KG1 (cell line): ENCODE measurements around the gene OSBP2.
"Not testable (repeated sequence)": the region's sequence is repeated elsewhere in the genome, so short reads cannot be mapped to it uniquely, and the experiment has no call there.

ENCODE experiments used
- DNase-seq: peaks from one replicate; lab custom pipeline; 2025; lab: John Stamatoyannopoulos, UW

OSBP2 gene

DNA sequence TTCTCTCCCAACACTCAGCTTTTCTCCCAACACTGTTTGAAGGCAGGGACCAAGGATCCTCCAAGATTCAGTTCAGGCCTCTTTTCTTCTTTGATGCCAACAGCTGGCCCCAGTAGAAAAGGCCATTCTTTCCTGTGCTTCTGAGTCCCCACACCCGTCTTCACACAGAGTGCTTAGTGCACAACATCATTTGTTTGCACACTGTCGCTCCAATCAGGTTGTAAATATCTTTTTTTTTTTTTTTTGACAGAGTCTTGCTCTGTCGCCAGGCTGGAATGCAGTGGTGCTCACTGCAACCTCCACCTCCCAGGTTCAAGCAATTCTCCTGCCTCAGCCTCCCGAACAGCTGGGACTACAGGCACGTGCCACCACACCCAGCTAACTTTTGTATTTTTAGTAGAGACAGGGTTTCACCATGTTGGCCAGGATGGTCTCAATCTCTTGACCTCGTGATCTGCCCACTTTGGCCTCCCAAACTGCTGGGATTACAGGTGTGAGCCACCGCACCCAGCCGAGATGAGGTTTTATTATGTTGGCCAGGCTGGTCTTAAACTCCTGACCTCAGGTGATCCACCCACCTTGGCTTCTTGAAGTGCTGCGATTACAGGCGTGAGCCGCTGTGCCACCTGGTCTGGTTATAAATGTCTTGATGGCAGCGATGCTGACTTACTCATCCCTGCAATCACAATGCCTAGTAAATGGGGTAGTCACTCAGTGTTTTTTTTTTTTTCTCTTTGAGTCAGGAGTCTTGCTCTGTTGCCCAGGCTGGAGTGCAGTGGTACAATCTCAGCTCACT is 14.6 kb upstream of the OSBP2 start:
- not testable (repeated sequence) for DNase-seq

DNA sequence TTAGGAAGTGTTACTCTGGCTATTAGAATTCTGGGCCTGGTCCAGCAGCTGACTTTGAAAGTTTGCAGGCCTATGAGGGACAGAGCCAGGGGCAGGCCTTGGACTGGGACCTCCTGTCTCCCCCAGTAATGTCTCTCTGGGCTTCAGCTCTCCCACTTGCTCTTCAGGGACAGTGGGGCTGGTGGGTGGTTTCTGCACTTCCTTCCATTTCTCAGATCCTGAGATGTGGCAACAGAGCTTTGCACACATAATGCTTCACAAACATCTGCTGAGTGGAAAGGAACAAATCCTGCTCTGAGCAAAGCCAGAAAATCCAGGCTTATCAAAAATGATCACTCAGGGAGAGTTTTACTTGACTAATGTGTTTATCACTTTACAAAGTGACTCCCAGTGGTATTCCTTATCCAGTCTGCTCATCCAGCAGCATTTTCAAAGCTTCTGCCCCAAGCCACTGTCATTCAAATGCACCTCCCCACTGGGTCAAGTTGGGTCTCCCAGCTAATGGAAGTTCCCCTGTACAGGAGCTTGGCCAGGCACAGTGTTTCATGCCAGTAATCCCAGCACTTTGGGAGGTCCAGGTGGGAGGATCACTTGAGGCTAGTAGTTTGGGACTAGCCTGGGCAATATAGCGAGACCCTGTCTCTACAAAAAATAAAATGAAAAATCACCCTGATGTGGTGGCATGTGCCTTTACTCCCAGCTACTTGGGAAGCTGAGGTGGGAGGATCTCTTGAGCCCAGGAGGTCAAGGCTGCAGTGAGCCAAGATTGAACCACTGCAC is 13.5 kb upstream of the OSBP2 start:
- DNase-seq = no peak

DNA sequence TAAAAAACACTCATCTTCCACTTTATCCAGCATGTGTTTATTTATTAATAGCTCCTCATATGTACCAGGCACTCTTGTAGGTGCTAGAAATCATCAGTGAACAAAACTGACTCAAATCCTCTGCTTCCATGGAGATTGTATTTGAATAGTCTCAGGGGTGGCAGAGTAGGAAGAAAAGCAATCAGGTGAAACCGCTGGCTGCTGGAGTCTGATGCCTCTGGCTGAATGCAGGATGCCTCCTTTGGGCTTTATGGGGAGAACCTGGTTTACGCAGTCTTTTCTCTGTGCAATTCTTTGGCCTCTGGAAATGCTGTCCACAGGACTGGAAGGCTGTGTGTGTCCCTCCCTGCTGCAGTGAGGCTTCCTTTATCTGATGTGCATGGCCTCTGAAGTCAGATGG is 12.8 kb upstream of the OSBP2 start:
- DNase-seq = no peak

DNA sequence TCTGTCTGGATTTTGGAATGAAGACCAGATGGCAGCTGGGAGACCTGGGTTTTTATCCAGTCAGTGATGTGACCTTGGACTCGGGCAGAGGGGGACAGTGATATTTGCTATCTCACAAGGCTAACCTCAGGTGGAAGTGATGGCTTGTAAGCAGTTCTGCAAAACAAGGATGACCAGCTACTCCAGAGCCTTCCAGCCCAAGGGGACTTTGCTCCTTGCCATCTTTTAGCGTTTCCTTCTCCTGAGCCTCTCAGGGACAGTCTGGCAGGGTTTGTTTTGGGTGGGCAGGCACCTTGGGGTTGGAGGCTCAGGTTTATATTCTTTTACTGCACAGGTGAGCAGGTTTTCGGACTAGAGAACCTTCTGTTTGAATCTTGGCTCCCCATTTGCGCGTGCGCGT is 9.5 kb upstream of the OSBP2 start:
- DNase-seq = no peak

DNA sequence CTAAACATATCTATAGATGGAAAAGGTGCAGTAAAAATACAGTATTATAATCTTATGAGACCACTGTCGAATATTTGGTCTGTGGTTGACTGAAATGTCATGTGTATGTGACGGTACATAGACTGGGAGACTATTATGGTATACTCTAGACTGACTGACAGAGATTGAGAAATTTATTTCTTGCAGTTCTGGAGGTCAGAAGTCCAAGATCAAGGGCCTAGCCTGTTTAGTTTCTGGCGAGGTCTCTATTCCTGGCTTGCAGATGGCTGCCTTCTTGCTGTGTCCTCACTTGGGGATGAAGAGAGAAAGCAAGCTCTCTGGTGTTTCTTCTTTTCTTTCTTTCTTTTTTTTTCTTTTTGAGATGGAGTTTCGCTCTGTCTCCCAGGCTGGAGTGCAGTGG is 7.3 kb upstream of the OSBP2 start:
- no peak for DNase-seq

DNA sequence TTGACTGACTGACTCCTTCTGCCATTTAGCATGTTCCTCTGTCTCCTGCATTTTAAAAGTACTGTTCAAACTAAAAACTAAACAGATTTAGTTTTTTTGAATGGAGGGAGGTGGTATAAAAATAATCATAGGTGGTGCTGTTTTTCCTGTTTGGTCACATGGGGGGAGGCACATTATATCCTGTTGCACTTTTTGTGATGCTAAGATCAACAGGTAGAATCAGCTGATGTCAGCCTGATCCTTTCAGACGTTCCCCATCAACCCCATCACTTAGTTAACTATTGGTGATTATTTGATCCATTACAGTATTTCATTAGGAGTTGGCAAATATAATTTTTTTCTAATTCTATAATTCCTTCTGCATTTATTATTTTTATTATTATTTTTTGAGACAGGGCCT is 5.1 kb upstream of the OSBP2 start:
- DNase-seq = no peak

DNA sequence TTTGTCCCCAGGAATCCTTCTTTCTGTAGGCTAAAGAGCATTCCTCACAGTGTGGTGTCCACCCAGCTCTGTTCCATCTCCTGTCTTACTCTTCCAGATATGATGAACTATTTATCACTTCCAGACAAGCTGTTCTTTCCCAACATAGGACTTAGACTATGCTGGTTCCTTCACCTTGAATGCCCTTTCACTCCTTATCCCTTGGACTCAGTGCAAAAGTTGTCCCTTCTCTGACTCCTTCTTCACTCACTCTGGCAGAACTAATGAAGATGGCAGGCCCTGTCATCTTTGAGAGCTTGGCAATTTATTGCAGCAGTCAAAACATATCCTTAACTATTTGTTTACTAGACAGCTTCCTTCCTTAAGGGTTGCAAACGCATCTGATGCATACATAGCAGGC is 3.5 kb upstream of the OSBP2 start:
- DNase-seq = no peak

DNA sequence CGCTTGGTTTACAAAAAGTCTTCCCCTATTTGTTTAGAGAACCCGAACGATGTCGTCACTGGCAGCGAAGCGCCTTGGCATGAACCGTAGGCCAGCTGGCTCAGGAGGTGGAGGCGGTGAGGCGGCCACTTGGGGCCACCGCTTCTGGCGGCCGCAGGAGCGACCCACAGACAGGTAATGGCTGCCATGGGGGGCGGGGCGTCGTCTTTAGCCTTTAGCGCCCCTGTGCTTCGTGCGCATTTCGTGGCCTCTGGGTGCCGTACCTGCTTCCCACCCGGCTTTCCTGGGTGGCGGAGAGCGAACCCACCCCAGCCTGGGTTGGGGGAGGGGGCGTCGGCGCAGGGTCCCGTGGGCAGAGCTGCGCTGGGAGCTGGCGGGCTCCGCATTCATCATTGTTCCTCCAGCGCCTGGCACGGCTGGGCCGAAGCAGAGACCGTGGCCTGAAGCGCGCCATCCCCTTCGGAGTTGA is 469 bp upstream of the OSBP2 start:
- no peak for DNase-seq

DNA sequence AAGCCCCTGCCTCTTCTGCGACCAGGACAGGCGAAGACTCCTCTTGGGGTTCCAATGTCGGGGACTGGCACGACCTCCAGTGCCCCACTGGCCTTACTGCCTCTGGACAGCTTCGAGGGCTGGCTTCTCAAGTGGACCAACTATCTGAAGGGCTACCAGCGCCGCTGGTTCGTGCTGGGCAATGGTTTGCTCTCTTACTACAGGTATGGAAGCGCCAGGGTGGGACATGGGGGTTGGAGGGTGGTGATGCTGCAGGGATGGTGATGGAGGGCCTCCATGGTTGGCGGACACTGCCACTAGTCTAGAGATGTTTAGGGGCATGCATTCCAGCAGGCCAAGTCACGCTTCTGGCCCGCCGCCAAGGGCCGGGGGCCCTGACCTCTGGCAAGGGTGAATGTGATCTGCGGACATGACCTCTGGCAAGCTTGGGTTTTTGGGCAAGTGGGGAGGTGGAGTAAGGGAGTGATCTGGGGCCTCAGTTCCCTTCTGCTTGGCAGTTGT is 727 bp downstream of the OSBP2 start:
- DNase-seq = no peak

DNA sequence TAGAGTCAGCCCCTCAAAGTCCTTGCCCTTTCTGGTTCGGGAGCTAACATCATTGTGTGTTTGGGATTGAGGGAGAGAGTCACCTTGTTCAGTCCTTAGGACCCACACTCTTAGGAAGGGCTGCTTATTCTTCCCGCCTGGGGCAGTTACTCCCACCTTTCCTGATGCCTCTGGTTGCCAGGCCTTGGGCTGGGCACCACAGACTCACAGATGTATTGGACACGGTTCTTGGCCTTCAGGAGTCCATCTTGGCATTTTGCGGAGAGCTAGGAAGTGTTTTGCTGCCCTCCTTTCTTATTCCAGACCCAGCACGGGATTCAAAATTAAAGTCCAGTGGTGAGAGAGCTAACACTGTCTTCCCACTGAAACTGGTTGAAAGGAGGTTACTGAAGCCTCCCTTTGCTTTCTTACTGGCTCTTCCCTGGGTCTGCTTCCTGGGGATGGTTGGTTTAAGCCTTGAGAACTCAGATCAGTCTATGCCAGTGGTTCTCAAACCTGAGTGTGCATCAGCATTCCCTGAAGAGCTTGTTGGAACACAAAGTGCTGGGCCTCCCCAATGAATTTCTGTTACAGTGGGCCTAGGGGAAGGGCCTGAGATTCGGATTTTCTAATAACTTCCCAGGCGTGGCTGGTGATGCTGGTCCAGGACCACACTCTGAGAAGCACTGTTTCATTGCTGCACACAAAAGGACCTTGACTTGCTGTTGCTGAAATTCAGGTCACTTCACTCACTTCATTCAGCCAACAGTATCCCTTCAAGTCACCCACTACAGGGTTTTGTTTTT is 1.4 kb downstream of the OSBP2 start:
- DNase-seq = no peak

DNA sequence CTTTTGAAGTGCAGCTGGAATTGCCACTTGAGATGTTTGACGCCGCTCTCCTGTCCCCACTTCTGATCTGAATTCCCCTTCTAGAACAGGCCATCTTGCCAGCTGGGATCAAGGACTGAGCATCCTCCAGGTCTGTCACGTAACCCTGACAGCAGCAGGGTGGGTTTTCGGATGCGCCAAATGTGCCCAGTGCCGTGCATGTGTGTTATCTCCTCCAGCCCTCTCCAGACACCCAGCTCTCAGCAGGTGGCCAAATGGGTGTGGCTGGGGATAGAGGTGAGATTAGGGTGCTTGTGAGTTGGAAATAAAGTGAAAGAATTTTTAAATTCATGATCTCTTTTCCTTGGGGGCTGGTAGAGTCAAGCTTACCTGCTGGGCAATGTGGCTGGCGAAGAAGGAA is 3.3 kb downstream of the OSBP2 start:
- DNase-seq = no peak

DNA sequence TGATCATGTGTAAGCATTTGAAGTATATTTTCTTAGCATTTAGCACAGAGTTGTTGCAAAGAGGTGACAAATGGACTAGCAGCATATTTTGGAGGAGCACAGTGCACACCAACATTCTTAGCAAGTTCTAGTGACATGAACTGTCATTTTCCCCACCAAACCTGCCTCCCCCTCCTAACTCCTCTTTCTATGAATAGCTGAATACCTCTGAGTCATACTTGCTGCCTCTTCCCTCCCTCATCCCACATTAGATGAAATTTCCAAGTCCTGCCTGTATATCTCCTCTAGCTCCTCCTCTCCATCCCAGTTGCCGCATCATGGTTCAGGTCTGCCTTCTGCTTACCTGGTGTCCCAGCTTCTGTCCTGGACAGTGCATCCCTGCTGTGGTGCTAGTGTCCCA is 7.2 kb downstream of the OSBP2 start:
- no peak for DNase-seq

DNA sequence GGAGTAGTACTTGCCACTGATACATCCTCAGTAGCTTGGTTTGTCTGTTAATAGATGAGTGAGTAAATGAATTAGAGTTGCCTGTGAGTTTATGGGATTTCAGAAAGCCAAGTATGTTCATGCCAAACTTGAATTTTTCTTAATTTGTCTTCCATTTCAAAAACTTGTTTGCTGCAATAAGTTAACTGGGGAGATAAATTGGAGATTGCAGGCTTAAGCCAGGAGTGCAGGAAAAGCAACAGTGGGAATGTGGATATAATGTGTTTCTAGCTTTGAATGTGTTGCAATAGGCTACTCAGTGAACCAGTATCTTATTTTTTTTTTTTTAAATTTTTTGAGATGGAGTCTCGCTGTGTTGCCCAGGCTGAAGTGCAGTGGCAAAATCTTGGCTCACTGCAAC is 8.2 kb downstream of the OSBP2 start:
- no peak for DNase-seq

DNA sequence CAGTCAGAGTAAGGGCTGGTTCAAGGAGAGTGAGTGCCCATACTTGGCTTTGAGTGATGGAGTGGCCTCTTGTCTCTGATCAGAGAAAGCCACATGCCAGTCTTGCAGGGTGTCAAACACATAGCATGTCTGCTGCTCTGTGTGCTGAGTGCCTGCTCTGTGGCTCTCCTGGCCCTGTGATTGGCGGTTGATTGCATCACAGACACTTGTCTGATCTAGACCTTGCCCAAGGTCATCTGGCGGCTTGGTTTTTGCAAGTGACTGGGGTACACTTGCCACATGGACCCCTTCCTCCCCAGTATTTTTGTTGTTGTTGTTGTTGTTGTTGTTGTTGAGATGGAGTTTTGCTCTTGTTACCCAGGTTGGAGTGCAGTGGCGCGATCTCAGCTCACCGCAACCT is 10.3 kb downstream of the OSBP2 start:
- DNase-seq = no peak

DNA sequence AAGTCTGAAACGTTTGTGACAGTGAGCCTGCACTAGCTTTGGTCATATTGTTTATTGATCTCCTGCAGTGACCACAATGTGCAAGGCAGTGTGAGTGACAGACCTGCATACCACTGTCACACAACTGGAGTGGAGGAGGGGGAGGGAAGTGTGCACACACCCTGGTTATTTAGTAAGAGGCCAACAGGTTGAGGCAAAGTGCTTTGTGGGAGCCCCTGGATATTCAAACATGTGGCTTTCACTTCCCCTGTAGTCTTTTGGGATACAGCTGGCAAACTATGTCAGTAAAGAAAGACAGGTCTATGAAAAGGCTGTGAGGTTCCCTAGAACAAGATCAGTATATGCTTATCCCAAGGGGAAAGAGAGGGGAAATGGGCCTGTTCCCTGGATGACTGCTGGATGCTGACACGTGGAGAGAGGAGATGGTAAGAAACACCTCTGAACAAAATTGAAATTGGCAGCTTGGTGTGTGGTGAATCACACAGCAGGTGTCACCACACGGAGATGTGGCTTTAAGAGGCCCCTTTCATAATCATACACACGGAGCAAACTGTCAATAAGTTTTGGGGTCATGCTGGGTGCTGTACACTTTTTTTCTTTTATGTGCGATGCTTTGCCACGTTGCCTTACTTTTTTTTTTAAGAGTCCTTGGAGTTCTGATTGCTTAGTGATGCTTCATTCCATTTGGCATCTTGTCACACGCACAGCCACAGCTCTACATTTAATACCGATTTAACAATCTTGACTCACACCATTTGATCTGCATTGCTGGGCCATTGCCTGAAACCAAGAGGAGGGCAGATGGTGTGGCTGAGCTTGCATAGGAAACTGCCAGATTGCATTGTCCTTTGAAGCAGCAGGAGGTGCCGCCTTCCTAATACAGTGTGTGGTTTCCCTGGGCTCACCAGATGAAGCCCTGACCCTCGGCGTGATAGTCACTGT is 11.3 kb downstream of the OSBP2 start:
- no peak for DNase-seq

DNA sequence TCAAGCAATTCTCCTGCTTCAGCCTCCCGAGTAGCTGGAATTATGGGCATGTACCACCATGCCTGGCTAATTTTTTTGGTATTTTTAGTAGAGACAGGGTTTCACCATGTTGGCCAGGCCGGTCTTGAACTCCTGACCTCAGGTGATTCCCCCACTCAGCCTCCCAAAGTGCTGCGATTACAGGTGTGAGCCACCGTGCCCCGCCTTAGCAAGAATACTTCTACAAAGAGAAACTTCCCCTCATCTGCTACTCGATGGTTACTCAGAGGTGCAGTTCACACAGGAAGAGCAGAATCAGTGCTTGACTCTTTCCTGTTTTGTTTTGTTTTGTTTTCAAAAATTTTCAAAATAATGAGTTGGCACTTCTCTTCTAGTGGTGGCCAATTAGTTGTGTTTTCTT is 15.3 kb downstream of the OSBP2 start:
- DNase-seq = not testable (repeated sequence)

DNA sequence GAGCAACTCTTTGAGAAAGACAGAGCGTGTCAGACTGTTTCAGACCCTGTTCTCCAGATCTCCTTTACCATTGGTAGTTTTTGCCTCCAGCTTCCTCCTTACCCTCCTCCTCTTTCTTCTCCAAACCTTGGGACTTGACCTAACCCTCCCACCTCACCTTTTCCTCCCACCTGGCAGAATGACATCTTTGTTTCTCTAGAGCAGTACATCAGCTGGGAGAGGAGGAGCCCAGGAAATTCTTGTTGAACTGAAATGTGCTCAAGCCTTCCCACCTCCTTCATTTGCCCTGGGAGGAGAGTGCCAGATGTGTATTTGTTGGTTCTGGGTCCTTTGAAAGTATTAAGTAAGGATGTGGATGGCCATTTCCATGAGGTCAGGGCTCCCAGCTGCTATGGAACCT is 17.4 kb downstream of the OSBP2 start:
- DNase-seq = no peak

DNA sequence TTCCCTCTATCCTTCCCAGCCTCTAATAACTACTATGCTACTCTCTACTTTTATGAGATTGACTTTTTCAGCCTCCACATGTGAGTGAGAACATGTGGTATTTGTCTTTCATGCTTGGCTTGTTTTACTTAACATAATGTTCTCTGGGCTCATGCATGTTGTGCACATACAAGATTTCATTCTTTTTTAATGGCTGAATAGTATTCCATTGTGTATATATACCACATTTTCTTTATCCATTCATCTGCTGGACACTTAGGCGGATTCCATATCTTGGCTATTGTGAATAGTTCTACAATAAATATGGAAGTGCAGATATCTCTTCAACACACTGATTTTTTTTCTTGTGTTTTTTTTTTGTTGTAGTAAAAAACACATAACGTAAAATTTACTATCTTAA is 19.4 kb downstream of the OSBP2 start:
- DNase-seq = no peak

DNA sequence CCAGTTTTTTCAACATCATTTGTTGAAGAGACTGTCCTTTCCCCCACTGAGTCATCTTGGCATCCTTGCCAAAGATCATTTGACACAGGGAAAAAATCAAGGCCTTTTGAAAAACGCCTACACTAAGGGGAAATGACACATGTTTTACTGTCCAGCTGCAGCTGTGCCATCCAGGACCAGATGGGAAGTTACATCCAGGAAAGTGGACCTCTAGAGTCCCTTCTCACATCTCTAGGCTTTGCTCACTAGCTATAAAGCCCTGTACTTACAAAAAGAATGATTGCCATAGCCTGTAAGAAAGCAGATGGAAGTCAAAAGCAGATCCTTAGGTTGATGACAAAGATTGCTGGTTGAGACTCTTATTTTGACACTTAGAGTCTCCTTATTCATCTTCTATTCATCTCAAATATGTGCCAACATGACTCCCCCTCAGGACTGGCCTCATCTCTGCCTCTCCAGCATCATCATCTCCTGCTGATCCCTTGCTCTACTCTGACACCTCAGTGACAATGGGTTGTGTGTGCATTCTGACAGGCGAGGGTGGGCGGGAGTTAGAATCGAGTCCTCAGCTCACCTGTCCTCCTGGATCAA is 22.8 kb downstream of the OSBP2 start:
- DNase-seq = no peak

DNA sequence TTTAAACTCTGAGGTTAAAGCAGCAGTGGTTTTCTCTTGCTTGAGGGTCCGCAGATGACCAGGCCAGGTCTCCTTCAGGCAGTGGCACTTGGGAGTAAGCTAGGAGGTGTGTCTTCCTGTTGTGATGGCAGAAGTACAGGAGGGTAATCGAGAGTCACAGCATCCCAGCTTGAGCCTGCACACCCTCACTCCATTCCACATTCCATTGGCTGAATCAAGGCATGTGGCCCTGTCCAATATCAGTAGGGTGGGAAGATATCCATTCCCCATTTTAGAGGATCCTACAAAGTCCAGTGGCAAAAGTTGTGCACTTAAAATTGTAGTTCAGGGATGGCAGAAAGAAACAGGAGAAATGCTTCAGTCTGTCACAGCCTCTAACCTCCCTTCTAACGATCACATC is 23.3 kb downstream of the OSBP2 start:
- no peak for DNase-seq

DNA sequence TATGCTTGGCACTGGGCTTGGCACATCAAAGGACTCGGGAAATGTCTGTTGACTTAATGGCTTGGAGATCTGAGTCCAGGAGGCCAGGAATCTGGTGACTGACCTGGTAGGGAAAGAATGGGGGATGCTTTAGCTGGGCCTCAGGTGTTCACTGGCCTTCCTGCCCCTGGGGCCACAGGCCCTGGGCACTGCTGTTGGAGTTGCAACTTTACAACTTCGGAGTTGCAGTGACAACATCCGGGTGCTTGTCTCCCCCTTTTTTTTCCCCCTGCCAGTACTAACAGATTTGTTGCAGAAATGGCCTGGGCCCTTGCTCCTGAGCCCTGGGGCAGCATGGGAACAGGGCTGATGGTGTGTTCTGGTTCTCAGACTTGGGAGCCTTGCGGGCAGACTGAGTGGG is 23.8 kb downstream of the OSBP2 start:
- no peak for DNase-seq
